ENCODE results near the gene MDFI.

DNA sequence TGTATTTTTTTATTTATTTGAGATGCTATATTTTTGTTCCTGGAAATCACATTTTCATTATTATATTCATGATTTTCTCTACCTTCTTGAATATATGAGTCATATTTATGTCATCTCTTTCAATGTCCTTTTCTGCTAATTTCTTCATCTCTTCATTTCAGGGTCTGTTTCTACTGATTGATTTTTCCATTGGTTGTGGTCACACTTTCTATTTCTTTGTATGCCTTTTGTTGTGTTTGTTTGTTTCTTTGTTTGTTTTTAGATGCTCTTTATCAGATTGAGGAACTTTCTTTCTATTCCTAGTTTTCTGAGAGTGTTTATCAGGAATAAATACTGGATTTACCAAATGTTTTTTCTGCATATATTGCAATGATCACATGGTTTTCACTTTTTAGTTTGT, 16.9 kb upstream of the MDFI start:
- TF ChIP-seq, protein P1, sequence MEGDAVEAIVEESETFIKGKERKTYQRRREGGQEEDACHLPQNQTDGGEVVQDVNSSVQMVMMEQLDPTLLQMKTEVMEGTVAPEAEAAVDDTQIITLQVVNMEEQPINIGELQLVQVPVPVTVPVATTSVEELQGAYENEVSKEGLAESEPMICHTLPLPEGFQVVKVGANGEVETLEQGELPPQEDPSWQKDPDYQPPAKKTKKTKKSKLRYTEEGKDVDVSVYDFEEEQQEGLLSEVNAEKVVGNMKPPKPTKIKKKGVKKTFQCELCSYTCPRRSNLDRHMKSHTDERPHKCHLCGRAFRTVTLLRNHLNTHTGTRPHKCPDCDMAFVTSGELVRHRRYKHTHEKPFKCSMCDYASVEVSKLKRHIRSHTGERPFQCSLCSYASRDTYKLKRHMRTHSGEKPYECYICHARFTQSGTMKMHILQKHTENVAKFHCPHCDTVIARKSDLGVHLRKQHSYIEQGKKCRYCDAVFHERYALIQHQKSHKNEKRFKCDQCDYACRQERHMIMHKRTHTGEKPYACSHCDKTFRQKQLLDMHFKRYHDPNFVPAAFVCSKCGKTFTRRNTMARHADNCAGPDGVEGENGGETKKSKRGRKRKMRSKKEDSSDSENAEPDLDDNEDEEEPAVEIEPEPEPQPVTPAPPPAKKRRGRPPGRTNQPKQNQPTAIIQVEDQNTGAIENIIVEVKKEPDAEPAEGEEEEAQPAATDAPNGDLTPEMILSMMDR (conservative IDR thresholded peaks at IDR 0.05; ENCODE audit: low read depth, low read length): no peak
- no peak for TF ChIP-seq EZH2 (IDR thresholded peaks at IDR 0.05; ENCODE audit: low read length, unreplicated experiment)

Data from PC-3 (cell line).